Tibial artery (tissue), 4 donors: Measurements from ENCODE around the gene HYKK.

ENCODE experiments used
- DNase-seq, 2 donors: peaks; one replicate each; pipeline ENCODE4 v3.0.0-alpha.2; 2019
- H3K27ac ChIP-seq, 2 donors: fragments of 200-600 bp; sonication (generic) in 1 of 2; 1 replicate in 1 of 2; 2 replicates in 1 of 2; pipeline ENCODE4 v1.5.1; 2018 to 2019; ENCODE audit warnings: mild to moderate bottlenecking in 1 of 2
- H3K27me3 ChIP-seq, 2 donors: fragments of 200-600 bp; sonication (generic) in 1 of 2; one replicate each; pipeline versions ENCODE4 v1.5.1 to v1.6.0; 2016 to 2019
- H3K36me3 ChIP-seq, 3 donors: fragments of 200-600 bp; sonication (generic) in 2 of 3; one replicate each; pipeline ENCODE4 v1.5.1; 2016 to 2019; ENCODE audit warnings: mild to moderate bottlenecking in 2 of 3
- H3K4me1 ChIP-seq, 4 donors: fragments of 200-600 bp; sonication (generic) in 2 of 4; 1 replicate in 3 of 4; 2 replicates in 1 of 4; pipeline ENCODE4 v1.5.1; 2016 to 2019
- H3K4me3 ChIP-seq, 2 donors: fragments of 200-600 bp; sonication (generic) in 1 of 2; 1 replicate in 1 of 2; 2 replicates in 1 of 2; pipeline ENCODE4 v1.5.1; 2018 to 2019; ENCODE audit warnings: mild to moderate bottlenecking in 2 of 2
- H3K9me3 ChIP-seq, 3 donors: fragments of 200-600 bp; sonication (generic) in 1 of 3; one replicate each; pipeline ENCODE4 v1.5.1; 2016 to 2019
- intact Hi-C: fragments of 100-400 bp; cut with DNase I; formaldehyde crosslinking; loops from one replicate; pipeline ENCODE4 v1.15.0; 2023; ENCODE audit warnings: low total_unique reads
- TF ChIP-seq, protein P1 (sequence below), 2 experiments: fragments of 200-600 bp in 1 of 2; fragments of 450-650 bp in 1 of 2; IDR thresholded peaks; one replicate each; pipeline ENCODE4 v1.5.1; 2017 to 2019; ENCODE audit warnings: antibody characterized with exemption in 2 of 2, mild to moderate bottlenecking in 1 of 2, moderate library complexity in 1 of 2

Gene HYKK

DNA sequence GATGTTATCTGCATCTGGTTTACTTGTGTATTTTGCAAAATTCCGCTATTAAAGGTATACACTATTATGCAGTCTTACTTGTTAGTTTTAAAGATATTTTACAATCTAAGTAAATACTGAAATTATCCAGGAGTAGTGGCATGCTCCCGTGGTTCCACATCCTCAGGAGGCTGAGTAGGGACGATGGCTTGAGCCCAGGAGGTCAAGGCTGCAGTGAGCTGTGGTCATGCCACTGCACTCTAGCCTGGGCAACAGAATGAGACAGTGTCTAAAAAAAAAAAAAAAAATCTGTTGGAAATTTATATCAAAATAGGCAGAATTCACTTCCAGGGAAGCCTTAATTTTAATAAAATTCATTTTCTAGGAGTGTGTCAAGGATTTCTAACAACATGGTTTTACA is 27.7 kb upstream of the HYKK start:
- TF ChIP-seq, protein P1, sequence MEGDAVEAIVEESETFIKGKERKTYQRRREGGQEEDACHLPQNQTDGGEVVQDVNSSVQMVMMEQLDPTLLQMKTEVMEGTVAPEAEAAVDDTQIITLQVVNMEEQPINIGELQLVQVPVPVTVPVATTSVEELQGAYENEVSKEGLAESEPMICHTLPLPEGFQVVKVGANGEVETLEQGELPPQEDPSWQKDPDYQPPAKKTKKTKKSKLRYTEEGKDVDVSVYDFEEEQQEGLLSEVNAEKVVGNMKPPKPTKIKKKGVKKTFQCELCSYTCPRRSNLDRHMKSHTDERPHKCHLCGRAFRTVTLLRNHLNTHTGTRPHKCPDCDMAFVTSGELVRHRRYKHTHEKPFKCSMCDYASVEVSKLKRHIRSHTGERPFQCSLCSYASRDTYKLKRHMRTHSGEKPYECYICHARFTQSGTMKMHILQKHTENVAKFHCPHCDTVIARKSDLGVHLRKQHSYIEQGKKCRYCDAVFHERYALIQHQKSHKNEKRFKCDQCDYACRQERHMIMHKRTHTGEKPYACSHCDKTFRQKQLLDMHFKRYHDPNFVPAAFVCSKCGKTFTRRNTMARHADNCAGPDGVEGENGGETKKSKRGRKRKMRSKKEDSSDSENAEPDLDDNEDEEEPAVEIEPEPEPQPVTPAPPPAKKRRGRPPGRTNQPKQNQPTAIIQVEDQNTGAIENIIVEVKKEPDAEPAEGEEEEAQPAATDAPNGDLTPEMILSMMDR (IDR thresholded peaks at IDR 0.05) = no peak
- no peaks in the 10 kb centered on the region for H3K4me1 ChIP-seq
- no peak overlapping the region for H3K27ac ChIP-seq
- intact Hi-C loops = no loop called here
- H3K36me3 ChIP-seq = peaks cover 64 to 76% (median 65%) of the 10 kb centered on the region in 3 donors
- DNase-seq = no peak
- H3K4me3 ChIP-seq = no peak overlapping the region
- H3K9me3 ChIP-seq = no peaks in the 10 kb centered on the region
- no peaks in the 10 kb centered on the region for H3K27me3 ChIP-seq

DNA sequence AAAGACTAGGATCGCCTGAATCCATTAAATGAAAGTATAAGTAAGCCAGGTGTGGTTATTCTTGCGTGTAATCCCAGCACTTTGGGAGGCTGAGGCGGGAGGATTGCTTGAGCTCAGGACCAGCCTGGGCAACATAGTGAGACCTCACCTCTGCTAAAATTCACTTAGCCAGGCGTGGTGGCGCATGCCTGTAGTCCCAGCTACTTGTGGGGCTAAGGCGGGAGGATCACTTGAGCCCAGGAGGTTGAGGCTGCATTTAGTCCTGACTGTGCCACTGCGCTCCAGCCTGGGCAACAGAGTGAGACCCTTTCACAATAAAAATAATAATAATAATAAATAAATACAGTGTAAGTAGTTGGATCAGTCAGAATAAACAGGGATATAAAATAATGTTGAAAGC is 25.5 kb upstream of the HYKK start:
- Histone ChIP-seq H3K27ac (no peak overlapping the region), H3K4me3 (no peak overlapping the region), H3K9me3 (no peaks in the 10 kb centered on the region), H3K27me3 (no peaks in the 10 kb centered on the region), H3K4me1 (peaks cover 0 to 8% (median 0%) of the 10 kb centered on the region in 4 donors), H3K36me3 (peaks cover 64 to 77% (median 67%) of the 10 kb centered on the region in 3 donors)
- intact Hi-C loops = no loop called here
- TF ChIP-seq, protein P1 (IDR thresholded peaks at IDR 0.05) = no peak
- DNase-seq = no peak

DNA sequence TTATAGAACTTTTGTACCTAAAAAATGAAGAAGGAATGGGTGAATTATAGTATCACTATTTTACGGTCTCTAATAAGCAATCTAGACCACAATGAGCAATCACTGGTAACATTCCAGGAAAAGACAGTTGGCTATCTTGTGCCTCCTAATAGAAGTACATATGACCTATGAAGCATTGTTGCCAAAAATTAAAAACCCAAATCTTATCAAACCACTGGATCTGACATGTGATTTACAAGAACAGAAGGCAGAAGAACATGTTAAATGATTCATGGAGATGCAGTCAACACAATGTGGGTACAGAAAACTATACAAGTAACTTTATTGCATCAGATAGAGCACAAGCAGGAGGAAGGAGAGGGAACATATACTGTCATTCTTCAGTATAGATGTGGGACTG is 14.5 kb upstream of the HYKK start:
- peaks cover 67 to 95% (median 90%) of the 10 kb centered on the region in 3 donors for H3K36me3 ChIP-seq
- no peaks in the 10 kb centered on the region for H3K27me3 ChIP-seq
- H3K9me3 ChIP-seq = no peaks in the 10 kb centered on the region
- DNase-seq = no peak
- no peak overlapping the region for H3K27ac ChIP-seq
- no peak overlapping the region for H3K4me3 ChIP-seq
- intact Hi-C loops = no loop called here
- TF ChIP-seq, protein P1 (IDR thresholded peaks at IDR 0.05) = no peak
- no peaks in the 10 kb centered on the region for H3K4me1 ChIP-seq

DNA sequence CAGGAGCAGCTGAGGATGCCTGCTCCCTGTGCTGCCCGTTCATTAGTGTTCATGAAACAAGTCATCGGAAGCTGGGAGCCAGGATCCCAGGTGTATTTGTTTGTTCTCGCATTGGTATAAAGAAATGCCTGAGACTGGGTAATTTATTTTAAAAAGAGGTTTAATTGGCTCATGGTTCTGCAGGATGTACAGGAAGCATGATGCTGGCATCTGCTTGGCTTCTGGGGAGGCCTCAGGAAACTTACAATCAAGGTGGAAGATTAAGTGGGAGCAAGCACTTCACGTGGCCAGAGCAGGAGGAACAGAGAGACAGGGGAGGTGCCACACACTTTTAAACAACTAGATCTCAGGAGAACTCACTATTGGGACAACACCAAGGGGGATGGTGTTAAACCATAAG is 5.5 kb upstream of the HYKK start:
- DNase-seq = no peak
- no peaks in the 10 kb centered on the region for H3K4me1 ChIP-seq
- TF ChIP-seq, protein P1 (IDR thresholded peaks at IDR 0.05) = no peak
- H3K9me3 ChIP-seq = no peaks in the 10 kb centered on the region
- peaks cover 19 to 36% (median 24%) of the 10 kb centered on the region in 3 donors for H3K36me3 ChIP-seq
- no peak overlapping the region for H3K4me3 ChIP-seq
- intact Hi-C loops = no loop called here
- H3K27me3 ChIP-seq = no peaks in the 10 kb centered on the region
- no peak overlapping the region for H3K27ac ChIP-seq

DNA sequence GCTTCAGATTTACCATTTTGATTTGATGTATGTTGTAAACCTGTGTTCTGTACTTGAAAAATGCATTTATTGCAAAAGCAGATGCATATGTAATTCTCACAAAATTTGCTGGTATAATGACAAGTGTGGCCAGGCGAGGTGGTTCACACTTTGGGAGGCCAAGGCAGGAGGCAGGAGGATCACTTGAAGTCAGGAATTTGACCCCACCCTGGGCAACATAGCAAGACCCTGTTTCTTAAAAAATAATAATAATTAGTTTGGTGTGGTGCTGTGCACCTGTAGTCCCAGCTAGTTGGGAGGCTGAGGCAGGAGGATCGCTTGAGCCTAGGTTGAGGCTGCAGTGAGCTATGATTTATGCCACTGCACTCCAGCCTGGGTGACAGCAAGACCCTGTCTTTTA is 4.7 kb upstream of the HYKK start:
- intact Hi-C loops = no loop called here
- TF ChIP-seq, protein P1 (IDR thresholded peaks at IDR 0.05) = no peak

DNA sequence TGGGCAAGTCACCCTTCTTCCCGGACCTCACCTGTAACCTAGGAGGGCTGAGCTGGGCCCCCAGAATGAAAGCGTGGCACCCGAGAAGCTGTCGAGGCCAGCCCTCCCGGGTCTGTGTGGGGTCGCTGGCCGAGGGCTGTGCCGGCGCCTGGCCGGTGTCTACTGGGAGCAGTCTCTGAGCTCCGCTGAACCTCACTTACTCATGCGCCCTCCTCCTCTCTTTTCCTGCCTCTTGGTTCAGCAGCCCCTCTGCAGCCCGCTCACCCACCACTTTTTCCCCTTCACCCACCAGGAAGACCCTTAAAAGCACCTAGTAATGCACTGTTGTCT is 419 bp downstream of the HYKK start:
- no peaks in the 10 kb centered on the region for H3K9me3 ChIP-seq
- peaks cover 0 to 9% (median 6%) of the 10 kb centered on the region in 4 donors for H3K4me1 ChIP-seq
- intact Hi-C loops = no loop called here
- peak in 1 of 2 donors; percentile 69 for DNase-seq
- H3K27ac ChIP-seq = peak overlapping the region; percentile 66 to 76
- peak overlapping the region; percentile 65 to 76 for H3K4me3 ChIP-seq
- no peaks in the 10 kb centered on the region for H3K36me3 ChIP-seq
- no peaks in the 10 kb centered on the region for H3K27me3 ChIP-seq
- TF ChIP-seq, protein P1 (IDR thresholded peaks at IDR 0.05) = no peak

More for the DNA sequence above, 4.7 kb upstream of the HYKK start:
- DNase-seq = no peak
- no peaks in the 10 kb centered on the region for H3K9me3 ChIP-seq
- no peaks in the 10 kb centered on the region for H3K27me3 ChIP-seq
- no peak overlapping the region for H3K27ac ChIP-seq
- no peaks in the 10 kb centered on the region for H3K4me1 ChIP-seq
- H3K36me3 ChIP-seq = peaks cover 11 to 28% (median 17%) of the 10 kb centered on the region in 3 donors
- no peak overlapping the region for H3K4me3 ChIP-seq
